ENCODE data around the gene DGCR8. TPM values are rescaled to one million over a fixed set of nuclear protein-coding genes. Genes with fewer than 3 reads are reported as not detected.

Gene DGCR8
- total RNA-seq, 4 donors from 2014 or later, result 34.3 to 182 (median 64.7) TPM

DNA sequence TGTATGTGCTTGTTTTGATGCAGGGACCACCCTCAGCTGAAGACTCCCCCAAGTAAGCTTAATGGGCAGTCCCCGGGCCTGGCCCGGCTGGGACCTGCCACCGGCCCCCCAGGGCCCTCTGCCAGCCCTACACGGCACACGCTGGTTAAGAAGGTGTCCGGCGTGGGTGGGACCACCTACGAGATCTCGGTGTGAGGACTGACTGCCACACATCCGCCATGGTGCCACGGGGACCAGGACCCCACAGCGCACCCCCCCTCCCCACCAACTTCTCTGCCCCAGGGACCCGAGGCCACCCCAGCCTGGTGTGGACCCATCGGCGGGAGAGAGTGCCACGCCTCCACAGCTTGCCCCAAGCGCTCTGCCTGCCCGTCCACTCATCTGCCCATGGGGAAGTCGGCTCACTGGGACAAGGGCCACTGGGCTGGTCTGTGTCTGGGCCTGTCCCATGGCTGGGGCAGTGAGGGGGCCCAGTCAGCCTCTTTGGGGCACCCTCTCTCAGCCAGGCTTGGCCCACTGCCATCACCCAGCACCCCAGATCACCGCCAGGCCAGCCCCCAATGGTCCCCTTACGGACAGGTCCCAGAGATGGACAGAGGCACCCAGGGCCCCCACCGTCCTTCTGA, 65.3 kb downstream of the DGCR8 start:
- H3K36me3 ChIP-seq, result no peaks in the 10 kb centered on the region
- in situ Hi-C loops (cut with MboI; ENCODE audit: low pct_ligation_motif_present in 1 of 4, low pct_unique_long_range_greater_than_20kb in 1 of 4, low sequenced_read_pairs in 3 of 4) (no loop called here), intact Hi-C loops (cut with DNase I; ENCODE audit: low total_unique reads) (no loop called here)
- no peak for TF ChIP-seq POLR2A (IDR thresholded peaks at IDR 0.05)
- no peak overlapping the region for H3K4me3 ChIP-seq
- 90% methylated on average over 21 of the region's 22 CpGs; no CpG with 5 or more reads in 1 of the 2 donors for WGBS, 2 donors (ENCODE audit: low coverage in 1 of 2)
- no peaks in the 10 kb centered on the region for H3K27me3 ChIP-seq
- no peaks in the 10 kb centered on the region for H3K4me1 ChIP-seq
- no peak overlapping the region for H3K27ac ChIP-seq
- H3K9me3 ChIP-seq, result no peaks in the 10 kb centered on the region
- DNase-seq, result no peak

- Histone ChIP-seq H3K4me1 (no peaks in the 10 kb centered on the region), H3K4me3 (no peak overlapping the region), H3K27me3 (no peaks in the 10 kb centered on the region), H3K9me3 (no peaks in the 10 kb centered on the region), H3K27ac (no peak overlapping the region), H3K36me3 (no peaks in the 10 kb centered on the region)
- no peak for TF ChIP-seq EP300 (IDR thresholded peaks at IDR 0.05; ENCODE audit: low read depth)
- no peak for TF ChIP-seq POLR2A (IDR thresholded peaks at IDR 0.05)
- TF ChIP-seq, protein P1, sequence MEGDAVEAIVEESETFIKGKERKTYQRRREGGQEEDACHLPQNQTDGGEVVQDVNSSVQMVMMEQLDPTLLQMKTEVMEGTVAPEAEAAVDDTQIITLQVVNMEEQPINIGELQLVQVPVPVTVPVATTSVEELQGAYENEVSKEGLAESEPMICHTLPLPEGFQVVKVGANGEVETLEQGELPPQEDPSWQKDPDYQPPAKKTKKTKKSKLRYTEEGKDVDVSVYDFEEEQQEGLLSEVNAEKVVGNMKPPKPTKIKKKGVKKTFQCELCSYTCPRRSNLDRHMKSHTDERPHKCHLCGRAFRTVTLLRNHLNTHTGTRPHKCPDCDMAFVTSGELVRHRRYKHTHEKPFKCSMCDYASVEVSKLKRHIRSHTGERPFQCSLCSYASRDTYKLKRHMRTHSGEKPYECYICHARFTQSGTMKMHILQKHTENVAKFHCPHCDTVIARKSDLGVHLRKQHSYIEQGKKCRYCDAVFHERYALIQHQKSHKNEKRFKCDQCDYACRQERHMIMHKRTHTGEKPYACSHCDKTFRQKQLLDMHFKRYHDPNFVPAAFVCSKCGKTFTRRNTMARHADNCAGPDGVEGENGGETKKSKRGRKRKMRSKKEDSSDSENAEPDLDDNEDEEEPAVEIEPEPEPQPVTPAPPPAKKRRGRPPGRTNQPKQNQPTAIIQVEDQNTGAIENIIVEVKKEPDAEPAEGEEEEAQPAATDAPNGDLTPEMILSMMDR (IDR thresholded peaks at IDR 0.05), result no peak
- no peak for TF ChIP-seq POLR2AphosphoS5 (IDR thresholded peaks at IDR 0.05)
- WGBS, 2 donors (ENCODE audit: low coverage in 1 of 2), result 92% methylated on average over 10 of the region's 21 CpGs; no CpG with 5 or more reads in 1 of the 2 donors
- intact Hi-C loops (cut with DNase I; ENCODE audit: low total_unique reads), result no loop called here
- in situ Hi-C loops (cut with MboI; ENCODE audit: low pct_ligation_motif_present in 1 of 4, low pct_unique_long_range_greater_than_20kb in 1 of 4, low sequenced_read_pairs in 3 of 4), result no loop called here
- no peak for DNase-seq
These were observed 65.8 kb downstream of the DGCR8 start for GRCh38 chr22:20145832-20146223.

GRCh38 chr22:20146777-20147176, 66.7 kb downstream of the DGCR8 start:
- in situ Hi-C loops (cut with MboI; ENCODE audit: low pct_ligation_motif_present in 1 of 4, low pct_unique_long_range_greater_than_20kb in 1 of 4, low sequenced_read_pairs in 3 of 4) (no loop called here), intact Hi-C loops (cut with DNase I; ENCODE audit: low total_unique reads) (no loop called here)
- WGBS, 2 donors (ENCODE audit: low coverage in 1 of 2), result 83% methylated on average over 22 of the region's 22 CpGs; no CpG with 5 or more reads in 1 of the 2 donors
- no peaks in the 10 kb centered on the region for H3K9me3 ChIP-seq
- DNase-seq, result no peak
- no peaks in the 10 kb centered on the region for H3K36me3 ChIP-seq
- no peaks in the 10 kb centered on the region for H3K4me1 ChIP-seq
- H3K4me3 ChIP-seq, result no peak overlapping the region
- H3K27me3 ChIP-seq, result no peaks in the 10 kb centered on the region
- no peak overlapping the region for H3K27ac ChIP-seq
- TF ChIP-seq, protein P1 (IDR thresholded peaks at IDR 0.05), result no peak
- no peak for TF ChIP-seq POLR2A (IDR thresholded peaks at IDR 0.05)
- no peak for TF ChIP-seq EP300 (IDR thresholded peaks at IDR 0.05; ENCODE audit: low read depth)
- no peak for TF ChIP-seq POLR2AphosphoS5 (IDR thresholded peaks at IDR 0.05)

DNA sequence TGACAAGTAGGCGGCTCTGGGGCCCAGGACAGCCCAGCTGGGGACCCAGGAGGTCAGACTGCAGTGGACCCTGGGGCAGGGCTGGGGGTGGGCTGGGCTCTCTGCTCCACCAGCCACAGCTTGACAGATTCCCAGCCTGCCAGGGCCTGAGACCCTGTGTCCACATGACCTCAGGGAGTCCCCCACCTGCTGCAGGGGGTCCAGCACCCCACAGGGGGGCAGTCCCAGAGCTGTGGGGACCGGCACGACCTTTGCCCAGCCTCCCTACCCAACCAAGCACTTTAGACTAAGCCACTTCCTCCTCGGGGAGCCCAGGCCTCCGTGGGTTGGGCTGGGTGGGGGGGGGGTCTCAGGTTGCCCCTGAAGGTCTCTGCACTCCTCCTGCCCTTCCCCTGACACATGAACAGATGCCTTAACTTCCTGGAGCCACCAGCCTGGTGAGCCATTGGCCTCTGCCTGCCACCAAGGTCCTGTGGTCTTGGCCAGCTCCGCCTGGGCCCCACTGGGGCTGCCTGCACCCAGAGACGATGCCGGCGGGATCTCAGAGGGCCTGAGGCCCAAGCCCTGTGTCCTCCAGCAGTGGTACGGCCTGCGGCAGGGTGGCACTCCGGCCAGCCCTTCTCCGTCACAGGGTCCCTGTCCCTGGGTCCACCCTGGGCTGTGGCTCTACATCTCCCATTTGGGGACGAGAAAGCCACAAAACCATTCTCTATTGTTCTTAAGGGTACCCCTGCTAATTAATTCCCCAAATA, 67.4 kb downstream of the DGCR8 start:
- H3K4me1 ChIP-seq, result no peaks in the 10 kb centered on the region
- H3K9me3 ChIP-seq, result no peaks in the 10 kb centered on the region
- TF ChIP-seq, protein P1 (IDR thresholded peaks at IDR 0.05), result no peak
- WGBS, 2 donors (ENCODE audit: low coverage in 1 of 2), result 66 to 100% methylated on average over 2 to 11 of the region's 14 CpGs
- no peak overlapping the region for H3K27ac ChIP-seq
- intact Hi-C loops (cut with DNase I; ENCODE audit: low total_unique reads) (no loop called here), in situ Hi-C loops (cut with MboI; ENCODE audit: low pct_ligation_motif_present in 1 of 4, low pct_unique_long_range_greater_than_20kb in 1 of 4, low sequenced_read_pairs in 3 of 4) (no loop called here)
- no peak for DNase-seq
- no peaks in the 10 kb centered on the region for H3K36me3 ChIP-seq
- no peaks in the 10 kb centered on the region for H3K27me3 ChIP-seq
- H3K4me3 ChIP-seq, result no peak overlapping the region
